MM.1S (cell line): ENCODE data around the gene TENT4B.
"Not testable (repeated sequence)": the region's sequence is repeated elsewhere in the genome, so short reads cannot be mapped to it uniquely, and the experiment has no call there.

Experiments
- DNase-seq: peaks from one replicate; pipeline ENCODE4 v3.0.0-alpha.2; 2015
- H2AFZ ChIP-seq: fragments of 300-600 bp; sonication (generic); 2 replicates; pipeline ENCODE4 v1.6.0; 2016; ENCODE audit warnings: antibody characterized with exemption, low read length
- H3F3A ChIP-seq: fragments of 300-600 bp; sonication (generic); 2 replicates; pipeline ENCODE4 v1.6.1; 2016; ENCODE audit warnings: mild to moderate bottlenecking, antibody characterized with exemption, low read length, moderate library complexity, mixed read lengths; ENCODE audit not compliant: insufficient read depth
- H3K27ac ChIP-seq: fragments of 300-600 bp; sonication (generic); 2 replicates; pipeline ENCODE4 v1.5.1; 2016; ENCODE audit warnings: mild to moderate bottlenecking, low read length
- H3K27me3 ChIP-seq: fragments of 300-600 bp; sonication (generic); replicated peaks from 2 replicates; pipeline ENCODE4 v1.6.0; 2016; ENCODE audit warnings: low read length; ENCODE audit not compliant: insufficient read depth
- H3K36me3 ChIP-seq: fragments of 300-600 bp; sonication (generic); replicated peaks from 2 replicates; pipeline ENCODE4 v1.6.1; 2016; ENCODE audit warnings: mild to moderate bottlenecking, low read length, mixed read lengths; ENCODE audit not compliant: insufficient read depth
- H3K4me1 ChIP-seq: fragments of 300-600 bp; sonication (generic); 2 replicates; pipeline ENCODE4 v1.6.1; 2016; ENCODE audit warnings: low read length, mixed read lengths
- H3K4me2 ChIP-seq: fragments of 300-600 bp; sonication (generic); 2 replicates; pipeline ENCODE4 v1.6.0; 2016; ENCODE audit warnings: low read depth, low read length
- H3K4me3 ChIP-seq: fragments of 300-600 bp; sonication (generic); 2 replicates; pipeline ENCODE4 v1.5.1; 2016; ENCODE audit warnings: low read length, mixed read lengths
- H3K79me2 ChIP-seq: fragments of 300-600 bp; sonication (generic); 2 replicates; pipeline ENCODE4 v1.6.1; 2016; ENCODE audit warnings: mixed run types, low read length, mixed read lengths
- H3K9ac ChIP-seq: fragments of 300-600 bp; sonication (generic); 2 replicates; pipeline ENCODE4 v1.6.1; 2016; ENCODE audit warnings: low read length, mixed read lengths
- H3K9me2 ChIP-seq: fragments of 300-600 bp; sonication (generic); replicated peaks from 2 replicates; pipeline ENCODE4 v1.6.1; 2016; ENCODE audit warnings: mild to moderate bottlenecking, low read length, mixed read lengths; ENCODE audit not compliant: insufficient read depth
- H3K9me3 ChIP-seq: fragments of 300-600 bp; sonication (generic); replicated peaks from 2 replicates; pipeline ENCODE4 v1.6.1; 2016; ENCODE audit warnings: mild to moderate bottlenecking, low read length, mixed read lengths; ENCODE audit not compliant: insufficient read depth
- H4K20me1 ChIP-seq: fragments of 300-600 bp; sonication (generic); 2 replicates; pipeline ENCODE4 v1.6.1; 2016; ENCODE audit warnings: mild to moderate bottlenecking, low read length, moderate library complexity, mixed read lengths; ENCODE audit not compliant: insufficient read depth
- EZH2 ChIP-seq: fragments of 300-600 bp; sonication (generic); optimal IDR thresholded peaks from 2 replicates; pipeline ENCODE3; 2017; ENCODE audit warnings: low read depth, mild to moderate bottlenecking, antibody characterized with exemption, low read length, mixed read lengths
- EZH2phosphoT487 ChIP-seq: fragments of 300-600 bp; sonication (generic); IDR thresholded peaks from 2 replicates; pipeline ENCODE4 v1.6.1; 2018; ENCODE audit warnings: antibody characterized with exemption, low read length
- TF ChIP-seq, protein P1 (sequence below): fragments of 300-600 bp; sonication (generic); IDR thresholded peaks from 2 replicates; pipeline ENCODE4 v1.5.1; 2016; ENCODE audit warnings: antibody characterized with exemption, low read length, mixed read lengths

Gene TENT4B

DNA sequence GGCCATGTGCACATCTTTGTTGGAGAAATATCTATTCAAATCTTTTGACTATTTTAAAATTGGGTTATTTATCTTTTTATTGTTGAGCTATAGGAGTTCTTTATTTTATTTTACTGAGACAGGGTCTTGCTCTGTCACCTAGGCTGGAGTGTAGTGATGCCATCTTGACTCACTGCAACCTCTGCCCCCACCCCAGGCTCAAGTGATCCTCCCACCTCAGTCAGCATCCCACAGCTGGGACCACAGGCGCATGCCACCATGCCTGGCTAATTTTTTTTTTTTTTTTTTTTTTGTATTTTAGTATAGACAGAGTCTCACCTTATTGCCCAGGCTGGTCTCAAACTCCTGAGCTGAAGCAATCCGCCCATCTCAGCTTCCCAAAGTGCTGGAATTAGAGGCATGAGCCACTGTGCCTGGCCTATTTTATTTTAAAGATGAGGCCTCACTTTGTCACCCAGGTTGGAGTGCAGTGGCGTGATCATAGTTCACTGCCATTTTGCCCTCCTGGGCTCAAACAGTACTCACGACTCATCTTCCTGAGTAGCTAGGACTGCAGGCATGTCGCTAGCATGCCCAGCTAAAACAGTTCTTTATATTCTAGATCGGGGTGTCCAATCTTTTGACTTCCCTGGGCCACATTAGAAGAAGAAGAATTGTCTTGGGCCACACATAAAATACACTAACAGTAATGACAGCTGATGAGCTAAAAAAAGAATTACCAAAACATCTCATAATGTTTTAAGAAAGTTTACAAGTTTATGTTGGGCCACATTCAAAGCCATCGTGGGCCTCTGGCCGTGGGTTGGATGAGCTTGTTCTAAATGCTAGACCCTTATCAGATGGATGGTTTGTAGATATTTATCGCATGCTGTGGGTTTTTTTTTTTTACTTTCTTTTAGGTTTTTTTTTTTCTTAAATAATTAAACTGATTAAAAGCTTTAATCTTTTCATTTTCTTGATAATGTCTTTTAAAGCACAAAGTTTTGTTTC is 13.7 kb downstream of the TENT4B start:
- no peaks in the 10 kb centered on the region for H3K9me2 ChIP-seq
- H3K9me3 ChIP-seq, result no peaks in the 10 kb centered on the region
- no peaks in the 10 kb centered on the region for H3F3A ChIP-seq
- H3K36me3 ChIP-seq, result no peaks in the 10 kb centered on the region
- no peak overlapping the region for H3K4me2 ChIP-seq
- H3K79me2 ChIP-seq, result peaks cover 95% of the 10 kb centered on the region
- DNase-seq, result no peak
- no peak for TF ChIP-seq EZH2
- TF ChIP-seq, protein P1, sequence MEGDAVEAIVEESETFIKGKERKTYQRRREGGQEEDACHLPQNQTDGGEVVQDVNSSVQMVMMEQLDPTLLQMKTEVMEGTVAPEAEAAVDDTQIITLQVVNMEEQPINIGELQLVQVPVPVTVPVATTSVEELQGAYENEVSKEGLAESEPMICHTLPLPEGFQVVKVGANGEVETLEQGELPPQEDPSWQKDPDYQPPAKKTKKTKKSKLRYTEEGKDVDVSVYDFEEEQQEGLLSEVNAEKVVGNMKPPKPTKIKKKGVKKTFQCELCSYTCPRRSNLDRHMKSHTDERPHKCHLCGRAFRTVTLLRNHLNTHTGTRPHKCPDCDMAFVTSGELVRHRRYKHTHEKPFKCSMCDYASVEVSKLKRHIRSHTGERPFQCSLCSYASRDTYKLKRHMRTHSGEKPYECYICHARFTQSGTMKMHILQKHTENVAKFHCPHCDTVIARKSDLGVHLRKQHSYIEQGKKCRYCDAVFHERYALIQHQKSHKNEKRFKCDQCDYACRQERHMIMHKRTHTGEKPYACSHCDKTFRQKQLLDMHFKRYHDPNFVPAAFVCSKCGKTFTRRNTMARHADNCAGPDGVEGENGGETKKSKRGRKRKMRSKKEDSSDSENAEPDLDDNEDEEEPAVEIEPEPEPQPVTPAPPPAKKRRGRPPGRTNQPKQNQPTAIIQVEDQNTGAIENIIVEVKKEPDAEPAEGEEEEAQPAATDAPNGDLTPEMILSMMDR, result no peak
- TF ChIP-seq EZH2phosphoT487, result no peak
- H2AFZ ChIP-seq, result no peak overlapping the region
- no peak overlapping the region for H3K4me3 ChIP-seq
- H3K27ac ChIP-seq, result no peak overlapping the region
- no peaks in the 10 kb centered on the region for H3K27me3 ChIP-seq
- peaks cover 2% of the 10 kb centered on the region; the same call in 1 of the 2 replicates for H4K20me1 ChIP-seq
- no peak overlapping the region for H3K9ac ChIP-seq
- H3K4me1 ChIP-seq, result no peaks in the 10 kb centered on the region

DNA sequence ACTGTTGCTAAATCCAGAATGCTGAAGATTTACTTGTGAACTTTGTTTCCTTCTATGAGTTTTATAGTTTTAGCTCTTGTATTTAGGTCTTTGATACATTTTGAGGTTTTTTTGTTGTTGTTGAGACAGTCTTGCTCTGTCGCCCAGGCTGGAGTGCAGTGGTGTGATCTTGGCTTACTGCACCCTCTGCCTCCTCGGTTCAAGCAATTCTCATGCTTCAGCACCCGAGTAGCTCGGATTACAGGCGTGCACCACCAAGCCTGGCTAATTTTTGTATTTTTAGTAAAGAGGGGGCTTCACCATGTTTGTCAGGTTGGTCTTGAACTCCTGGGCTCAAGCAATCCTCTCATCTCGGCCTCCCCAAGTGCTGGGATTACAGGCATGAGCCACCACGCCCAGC is 14.4 kb downstream of the TENT4B start:
- no peaks in the 10 kb centered on the region for H3K9me3 ChIP-seq
- H3K79me2 ChIP-seq, result peaks cover 93% of the 10 kb centered on the region
- no peak overlapping the region for H3K27ac ChIP-seq

DNA sequence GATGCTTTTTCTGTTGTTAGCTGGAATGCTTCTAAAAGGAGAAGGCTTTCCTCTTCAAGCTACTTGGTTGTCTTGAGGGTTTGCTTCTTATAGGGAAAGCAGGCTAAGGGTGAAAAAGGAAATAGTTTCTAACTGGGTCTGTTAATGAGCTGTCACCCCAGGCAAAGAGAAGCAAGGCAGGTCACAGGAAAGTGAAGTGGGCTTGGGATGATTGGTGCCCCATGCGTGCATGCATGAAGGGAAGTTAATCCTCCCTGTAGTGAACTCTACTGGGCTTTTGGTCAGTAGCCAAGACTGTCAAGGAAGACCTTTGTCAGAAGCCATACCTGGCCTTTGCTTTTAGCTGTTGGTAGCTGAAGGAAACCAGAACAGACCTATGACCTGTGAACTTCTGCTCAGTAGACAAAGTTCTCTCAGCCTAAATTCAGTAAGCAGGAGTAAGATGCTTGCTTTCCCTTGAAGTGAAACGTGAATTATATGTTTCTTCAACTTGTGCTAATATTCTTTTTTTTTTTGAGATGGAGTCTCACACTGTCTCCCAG is 16.5 kb downstream of the TENT4B start:
- H3K27ac ChIP-seq, result no peak overlapping the region
- H3K9me3 ChIP-seq, result no peaks in the 10 kb centered on the region
- no peak overlapping the region for H3K4me2 ChIP-seq
- no peak overlapping the region for H2AFZ ChIP-seq
- no peaks in the 10 kb centered on the region for H3K4me1 ChIP-seq
- H3K27me3 ChIP-seq, result no peaks in the 10 kb centered on the region
- TF ChIP-seq, protein P1, result no peak
- TF ChIP-seq EZH2phosphoT487 (no peak), EZH2 (no peak)
- no peak overlapping the region for H3K9ac ChIP-seq
- peaks cover 92% of the 10 kb centered on the region for H3K79me2 ChIP-seq
- no peak for DNase-seq
- no peaks in the 10 kb centered on the region for H3K9me2 ChIP-seq
- H4K20me1 ChIP-seq, result peaks cover 2% of the 10 kb centered on the region; the same call in 1 of the 2 replicates
- H3F3A ChIP-seq, result no peaks in the 10 kb centered on the region
- no peak overlapping the region for H3K4me3 ChIP-seq
- H3K36me3 ChIP-seq, result no peaks in the 10 kb centered on the region

More for the DNA sequence above, 14.4 kb downstream of the TENT4B start:
- Histone ChIP-seq H3K9ac (no peak overlapping the region), H3K4me3 (no peak overlapping the region), H3K27me3 (no peaks in the 10 kb centered on the region), H3K4me1 (no peaks in the 10 kb centered on the region), H3K36me3 (no peaks in the 10 kb centered on the region), H4K20me1 (peaks cover 2% of the 10 kb centered on the region; the same call in 1 of the 2 replicates), H3K9me2 (no peaks in the 10 kb centered on the region), H2AFZ (no peak overlapping the region), H3F3A (no peaks in the 10 kb centered on the region), H3K4me2 (no peak overlapping the region)
- TF ChIP-seq EZH2phosphoT487 (no peak), EZH2 (no peak)
- TF ChIP-seq, protein P1, result no peak
- DNase-seq, result no peak

DNA sequence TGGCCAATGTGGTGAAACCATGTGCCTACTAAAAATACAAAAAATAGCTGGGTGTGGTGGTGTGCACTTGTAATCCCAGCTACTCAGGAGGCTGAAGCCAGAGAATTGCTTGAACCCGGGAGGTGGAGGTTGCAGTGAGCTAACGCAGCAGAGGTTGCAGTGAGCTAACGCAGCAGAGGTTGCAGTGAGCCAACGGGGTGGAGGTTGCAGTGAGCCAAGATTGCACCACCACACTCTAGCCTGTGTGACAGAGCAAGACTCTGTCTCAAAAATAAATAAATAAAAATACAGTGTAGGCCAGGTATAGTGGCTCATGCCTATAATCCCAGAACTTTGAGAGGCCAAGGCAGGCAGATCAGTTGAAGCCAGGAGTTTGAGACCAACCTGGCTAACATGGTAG is 18.7 kb downstream of the TENT4B start:
- H3K9me2 ChIP-seq, H4K20me1 ChIP-seq, H3K36me3 ChIP-seq, H3F3A ChIP-seq, DNase-seq, H2AFZ ChIP-seq, H3K9me3 ChIP-seq, H3K4me3 ChIP-seq, H3K27ac ChIP-seq, H3K9ac ChIP-seq, H3K4me1 ChIP-seq, H3K4me2 ChIP-seq, H3K27me3 ChIP-seq: not testable (repeated sequence)
- H3K79me2 ChIP-seq, result peaks cover 89% of the 10 kb centered on the region
